DND-41 (cell line): ENCODE results near the gene DPP6.
"Not testable (repeated sequence)": the region's sequence is repeated elsewhere in the genome, so short reads cannot be mapped to it uniquely, and the experiment has no call there.

Experiments
- ATAC-seq: fragments of 200-7000 bp; cut with Tn5 transposase; 3 replicates; pipeline ENCODE4 v1.9.1; 2021; ENCODE audit warnings: low read depth; ENCODE audit not compliant: insufficient read depth
- DNase-seq: peaks from one replicate; pipeline ENCODE4 v3.0.0-alpha.2; 2020
- H2AFZ ChIP-seq: 2 replicates; pipeline ENCODE4 v1.6.0; 2012; ENCODE audit warnings: low read depth, low read length
- H3K27ac ChIP-seq: 2 replicates; pipeline ENCODE4 v1.5.1; 2012; ENCODE audit warnings: low read length, inconsistent platforms
- H3K27me3 ChIP-seq: fragments of 200-600 bp; sonication (generic); 2 replicates; pipeline ENCODE4 v1.6.0; 2012; ENCODE audit warnings: low read length, mild to moderate bottlenecking, inconsistent platforms; ENCODE audit not compliant: insufficient read depth, poor library complexity
- H3K36me3 ChIP-seq: 2 replicates; pipeline ENCODE4 v1.5.1; 2012; ENCODE audit warnings: low read length, inconsistent platforms; ENCODE audit not compliant: insufficient read depth
- H3K4me1 ChIP-seq: 2 replicates; pipeline ENCODE4 v1.5.1; 2012; ENCODE audit warnings: mild to moderate bottlenecking, low read length; ENCODE audit not compliant: insufficient read depth
- H3K4me2 ChIP-seq: 2 replicates; pipeline ENCODE4 v1.6.0; 2012; ENCODE audit warnings: mild to moderate bottlenecking, moderate library complexity, low read length, inconsistent platforms; ENCODE audit not compliant: insufficient read depth
- H3K4me3 ChIP-seq, 2 experiments: fragments of 200-600 bp in 1 of 2; shearing (Covaris generic) in 1 of 2; 2 replicates each; pipeline ENCODE4 v1.5.1; 2012 to 2016; ENCODE audit warnings: inconsistent platforms in 2 of 2, low read length in 2 of 2, mild to moderate bottlenecking in 2 of 2, low read depth in 1 of 2, moderate library complexity in 1 of 2
- H3K79me2 ChIP-seq: 2 replicates; pipeline ENCODE4 v1.6.0; 2012; ENCODE audit warnings: low read length, inconsistent platforms; ENCODE audit not compliant: insufficient read depth
- H3K9ac ChIP-seq: 2 replicates; pipeline ENCODE4 v1.6.0; 2012; ENCODE audit warnings: low read depth, mild to moderate bottlenecking, inconsistent platforms, low read length, moderate library complexity
- H3K9me3 ChIP-seq: 2 replicates; pipeline ENCODE4 v1.5.1; 2012; ENCODE audit warnings: low read length, moderate library complexity, mild to moderate bottlenecking, inconsistent platforms; ENCODE audit not compliant: insufficient read depth, severe bottlenecking
- H4K20me1 ChIP-seq: 2 replicates; pipeline ENCODE4 v1.6.0; 2012; ENCODE audit warnings: low read length; ENCODE audit not compliant: insufficient read depth
- EZH2 ChIP-seq: IDR thresholded peaks from 3 replicates; pipeline ENCODE4 v1.6.1; 2012; ENCODE audit warnings: borderline replicate concordance, low read depth, mild to moderate bottlenecking, moderate library complexity, low read length, inconsistent platforms; ENCODE audit not compliant: severe bottlenecking
- TF ChIP-seq, protein P1 (sequence below): IDR thresholded peaks from 2 replicates; pipeline ENCODE4 v1.5.1; 2012; ENCODE audit warnings: borderline replicate concordance, low read length, moderate library complexity, mild to moderate bottlenecking; ENCODE audit not compliant: poor library complexity, severe bottlenecking; ENCODE audit errors: extremely low read depth

The DPP6 gene

GRCh38 chr7:154928136-154929005 lies 876.2 kb downstream of the DPP6 start:
- Histone ChIP-seq H3K4me2 (peak overlapping the region; percentile 92), H2AFZ (peak overlapping the region; percentile 96), H3K4me3 (peak overlapping the region; percentile 58 to 82), H3K4me1 (peaks cover 22% of the 10 kb centered on the region), H3K79me2 (peaks cover 6% of the 10 kb centered on the region; the same call in 1 of the 2 replicates), H3K27me3 (no peaks in the 10 kb centered on the region), H3K9ac (peak overlapping the region; percentile 68), H3K9me3 (peaks cover 6% of the 10 kb centered on the region), H3K36me3 (no peaks in the 10 kb centered on the region), H4K20me1 (no peaks in the 10 kb centered on the region), H3K27ac (peak overlapping the region; percentile 84)
- DNase-seq (peak; percentile 55), ATAC-seq (peak; percentile 83)
- TF ChIP-seq EZH2: no peak
- TF ChIP-seq, protein P1, sequence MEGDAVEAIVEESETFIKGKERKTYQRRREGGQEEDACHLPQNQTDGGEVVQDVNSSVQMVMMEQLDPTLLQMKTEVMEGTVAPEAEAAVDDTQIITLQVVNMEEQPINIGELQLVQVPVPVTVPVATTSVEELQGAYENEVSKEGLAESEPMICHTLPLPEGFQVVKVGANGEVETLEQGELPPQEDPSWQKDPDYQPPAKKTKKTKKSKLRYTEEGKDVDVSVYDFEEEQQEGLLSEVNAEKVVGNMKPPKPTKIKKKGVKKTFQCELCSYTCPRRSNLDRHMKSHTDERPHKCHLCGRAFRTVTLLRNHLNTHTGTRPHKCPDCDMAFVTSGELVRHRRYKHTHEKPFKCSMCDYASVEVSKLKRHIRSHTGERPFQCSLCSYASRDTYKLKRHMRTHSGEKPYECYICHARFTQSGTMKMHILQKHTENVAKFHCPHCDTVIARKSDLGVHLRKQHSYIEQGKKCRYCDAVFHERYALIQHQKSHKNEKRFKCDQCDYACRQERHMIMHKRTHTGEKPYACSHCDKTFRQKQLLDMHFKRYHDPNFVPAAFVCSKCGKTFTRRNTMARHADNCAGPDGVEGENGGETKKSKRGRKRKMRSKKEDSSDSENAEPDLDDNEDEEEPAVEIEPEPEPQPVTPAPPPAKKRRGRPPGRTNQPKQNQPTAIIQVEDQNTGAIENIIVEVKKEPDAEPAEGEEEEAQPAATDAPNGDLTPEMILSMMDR: peak; percentile 9

DNA sequence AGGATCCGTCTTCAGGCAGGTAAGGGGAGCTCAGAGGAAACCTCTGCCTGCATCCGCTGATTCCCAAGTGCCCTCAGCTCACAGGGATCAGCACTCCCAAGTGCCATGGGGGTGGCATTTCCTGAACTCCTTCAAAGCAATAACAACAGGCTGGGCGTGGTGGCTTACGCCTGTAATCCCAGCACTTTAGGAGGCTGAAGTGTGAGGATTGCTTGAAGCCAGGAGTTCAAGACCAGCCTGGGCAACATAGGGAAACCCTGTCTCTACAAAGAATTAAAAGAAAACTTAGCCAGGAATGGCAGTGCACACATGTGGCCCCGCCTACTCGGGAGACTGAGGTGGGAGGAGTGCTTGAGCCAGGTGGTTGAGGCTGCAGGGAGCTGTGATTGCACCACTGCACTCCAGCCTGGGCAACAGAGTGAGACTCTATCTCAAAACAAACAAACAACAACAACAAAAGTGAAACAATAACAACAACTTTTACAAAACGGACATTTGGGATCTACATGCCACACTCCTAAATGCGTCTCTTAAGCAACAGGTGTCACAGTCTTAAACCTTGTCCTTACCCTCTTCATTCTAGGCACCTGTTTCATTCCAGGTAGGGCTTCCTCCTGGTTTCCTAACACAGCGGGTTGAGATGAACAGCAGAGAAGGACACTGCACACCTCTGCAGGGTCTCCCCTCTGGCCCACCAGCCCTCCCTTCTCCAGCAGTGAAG lies 877.0 kb downstream of the DPP6 start:
- Histone ChIP-seq H3K4me1 (peaks cover 22% of the 10 kb centered on the region), H2AFZ (peak overlapping the region; percentile 96), H3K27ac (peak overlapping the region; percentile 84), H3K4me3 (peak overlapping the region; percentile 58 to 82), H4K20me1 (no peaks in the 10 kb centered on the region), H3K79me2 (peaks cover 6% of the 10 kb centered on the region; the same call in 1 of the 2 replicates), H3K27me3 (no peaks in the 10 kb centered on the region), H3K9ac (peak overlapping the region; percentile 68), H3K36me3 (0 out of 2 replicates have a peak, but pooled peaks cover 3% of the 10 kb centered on the region), H3K4me2 (peak overlapping the region; percentile 92), H3K9me3 (peaks cover 14% of the 10 kb centered on the region)
- ATAC-seq: no peak; the same call in 2 of the 3 replicates
- no peak for TF ChIP-seq EZH2
- TF ChIP-seq, protein P1: no peak
- DNase-seq: peak; percentile 13

DNA sequence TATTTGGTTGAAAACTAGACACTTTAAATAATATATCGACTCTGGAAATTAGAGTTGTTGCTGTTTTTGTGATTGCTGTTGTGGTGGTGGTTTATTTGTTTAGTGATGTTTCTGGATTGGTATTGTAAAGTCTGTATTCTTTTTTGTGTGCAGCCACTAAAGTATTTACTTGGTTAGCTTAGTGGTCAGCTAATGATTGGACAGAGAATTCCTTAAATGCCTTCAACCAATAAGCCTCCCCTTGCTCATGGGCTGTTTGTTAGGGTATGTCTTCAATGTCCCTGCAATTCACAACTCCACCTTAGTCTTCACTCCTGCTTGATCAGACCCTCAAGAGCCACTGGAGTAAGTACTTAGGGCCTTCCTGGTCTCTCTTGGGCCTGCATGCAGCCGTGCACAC lies 879.7 kb downstream of the DPP6 start:
- ATAC-seq: no peak
- H4K20me1 ChIP-seq: no peaks in the 10 kb centered on the region
- no peak for TF ChIP-seq EZH2
- TF ChIP-seq, protein P1: no peak
- H3K9me3 ChIP-seq: peaks cover 24% of the 10 kb centered on the region
- no peak overlapping the region for H3K9ac ChIP-seq
- H3K4me3 ChIP-seq: no peak overlapping the region
- H3K27me3 ChIP-seq: no peaks in the 10 kb centered on the region
- H3K36me3 ChIP-seq: 0 out of 2 replicates have a peak, but pooled peaks cover 3% of the 10 kb centered on the region
- DNase-seq: no peak
- peaks cover 6% of the 10 kb centered on the region; the same call in 1 of the 2 replicates for H3K79me2 ChIP-seq
- H3K27ac ChIP-seq: no peak overlapping the region
- H3K4me1 ChIP-seq: peaks cover 22% of the 10 kb centered on the region
- no peak overlapping the region for H3K4me2 ChIP-seq
- no peak overlapping the region for H2AFZ ChIP-seq

GRCh38 chr7:154934353-154934952 lies 882.3 kb downstream of the DPP6 start:
- Histone ChIP-seq H3K4me3 (0 out of 4 replicates have a peak overlapping the region, but pooled peaks of 1 of the 2 experiments have one; percentile 18), H3K9me3 (peaks cover 24% of the 10 kb centered on the region)
- H3K79me2 ChIP-seq, DNase-seq, H3K27ac ChIP-seq, H3K4me1 ChIP-seq, H3K9ac ChIP-seq, H3K27me3 ChIP-seq, ATAC-seq, H3K4me2 ChIP-seq, H2AFZ ChIP-seq, H3K36me3 ChIP-seq, H4K20me1 ChIP-seq: not testable (repeated sequence)
